Cardiac muscle cell (in vitro differentiated cells and primary cell): ENCODE data around the gene USP33. TPM values are rescaled to one million over a fixed set of nuclear protein-coding genes. Genes with fewer than 3 reads are reported as not detected.

Source experiments
- DNase-seq, 2 donors: peaks; one replicate each; pipeline versions ENCODE4 v3.0.0 to v3.0.0-alpha.2; 2010 to 2017; ENCODE audit warnings: low read depth in 1 of 2, low spot score in 1 of 2
- H3K27ac ChIP-seq: fragments of 200-600 bp; sonication (generic); 2 replicates; pipeline ENCODE4 v1.5.1; 2016
- H3K27me3 ChIP-seq: fragments of 200-600 bp; sonication (generic); 2 replicates; pipeline ENCODE4 v1.6.0; 2016; ENCODE audit warnings: control low read depth
- H3K36me3 ChIP-seq: fragments of 200-600 bp; sonication (generic); 2 replicates; pipeline ENCODE4 v1.5.1; 2016; ENCODE audit warnings: control low read depth
- H3K4me1 ChIP-seq: fragments of 200-600 bp; sonication (generic); 2 replicates; pipeline ENCODE4 v1.8.1; 2017; ENCODE audit warnings: low read depth, mild to moderate bottlenecking, mixed run types
- H3K4me3 ChIP-seq: fragments of 200-600 bp; sonication (generic); 2 replicates; pipeline ENCODE4 v1.5.1; 2016; ENCODE audit warnings: mild to moderate bottlenecking
- H3K9me3 ChIP-seq: fragments of 200-600 bp; sonication (generic); 2 replicates; pipeline ENCODE4 v1.5.1; 2017; ENCODE audit warnings: low read depth, mild to moderate bottlenecking, control low read depth
- polyA plus RNA-seq: library from polyadenylated mRNA; unstranded; fragments of >200 nt; fragmentation: Nextera tagmentation; extraction: Ambion mirVana; gene quantifications from 2 replicates; pipeline ENCODE4 v1.2.1, GENCODE V29; 2016
- total RNA-seq: library from RNA; depleted of rRNA; stranded (reverse); fragments of >200 nt; gene quantifications from 2 replicates; pipeline ENCODE4 v1.2.3, GENCODE V29; 2016
- TF ChIP-seq, protein P1 (sequence below): IDR thresholded peaks from 2 replicates; pipeline ENCODE4 v1.5.1; 2012; ENCODE audit warnings: low read depth, mild to moderate bottlenecking, low read length

USP33 gene
- total and polyA plus RNA-seq, 2 experiments from 2014 or later, result 43.8 to 48.4 TPM

DNA sequence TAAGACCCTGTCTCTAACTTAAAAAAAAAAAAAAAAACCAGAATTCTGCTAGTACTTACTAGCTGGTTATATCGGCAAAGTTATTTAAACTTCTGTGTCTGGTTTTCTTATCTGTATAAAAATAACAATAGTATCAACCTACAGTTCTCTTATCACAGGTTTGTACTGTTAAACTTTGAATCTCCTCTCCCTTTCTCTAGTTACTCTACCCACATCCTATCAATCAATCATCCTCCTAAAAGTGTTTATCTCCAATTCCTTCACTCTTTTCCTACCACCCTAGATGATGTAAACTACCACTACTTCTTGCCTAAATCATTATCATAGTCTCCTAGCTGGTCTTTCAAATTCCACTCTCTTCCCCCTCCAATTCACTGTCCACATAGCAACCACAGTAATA is 27.6 kb downstream of the USP33 start:
- Histone ChIP-seq H3K27me3 (no peaks in the 10 kb centered on the region), H3K4me3 (no peak overlapping the region), H3K36me3 (peaks cover 20% of the 10 kb centered on the region), H3K4me1 (no peaks in the 10 kb centered on the region), H3K27ac (peak overlapping the region; percentile 20), H3K9me3 (no peaks in the 10 kb centered on the region)
- no peak for DNase-seq
- TF ChIP-seq, protein P1, sequence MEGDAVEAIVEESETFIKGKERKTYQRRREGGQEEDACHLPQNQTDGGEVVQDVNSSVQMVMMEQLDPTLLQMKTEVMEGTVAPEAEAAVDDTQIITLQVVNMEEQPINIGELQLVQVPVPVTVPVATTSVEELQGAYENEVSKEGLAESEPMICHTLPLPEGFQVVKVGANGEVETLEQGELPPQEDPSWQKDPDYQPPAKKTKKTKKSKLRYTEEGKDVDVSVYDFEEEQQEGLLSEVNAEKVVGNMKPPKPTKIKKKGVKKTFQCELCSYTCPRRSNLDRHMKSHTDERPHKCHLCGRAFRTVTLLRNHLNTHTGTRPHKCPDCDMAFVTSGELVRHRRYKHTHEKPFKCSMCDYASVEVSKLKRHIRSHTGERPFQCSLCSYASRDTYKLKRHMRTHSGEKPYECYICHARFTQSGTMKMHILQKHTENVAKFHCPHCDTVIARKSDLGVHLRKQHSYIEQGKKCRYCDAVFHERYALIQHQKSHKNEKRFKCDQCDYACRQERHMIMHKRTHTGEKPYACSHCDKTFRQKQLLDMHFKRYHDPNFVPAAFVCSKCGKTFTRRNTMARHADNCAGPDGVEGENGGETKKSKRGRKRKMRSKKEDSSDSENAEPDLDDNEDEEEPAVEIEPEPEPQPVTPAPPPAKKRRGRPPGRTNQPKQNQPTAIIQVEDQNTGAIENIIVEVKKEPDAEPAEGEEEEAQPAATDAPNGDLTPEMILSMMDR, result no peak

DNA sequence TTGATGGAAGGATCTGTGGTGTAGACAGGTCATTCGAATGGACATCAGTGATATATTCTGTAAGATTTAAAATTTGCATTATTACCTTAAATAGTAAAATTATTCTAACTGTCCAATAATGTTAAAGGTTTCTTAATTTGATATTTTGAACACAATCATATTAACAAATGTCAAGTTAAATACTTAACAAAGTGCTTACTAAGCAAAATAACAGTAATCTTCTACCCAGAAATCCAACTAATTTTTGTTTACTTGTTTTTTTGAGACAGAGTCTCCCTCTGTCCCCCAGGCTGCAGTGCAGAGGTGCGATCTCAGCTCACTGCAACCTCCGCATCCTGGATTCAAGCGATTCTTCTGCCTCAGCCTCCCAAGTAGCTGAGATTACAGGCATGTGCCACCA is 33.9 kb downstream of the USP33 start:
- no peaks in the 10 kb centered on the region for H3K4me1 ChIP-seq
- H3K4me3 ChIP-seq, result no peak overlapping the region
- no peaks in the 10 kb centered on the region for H3K9me3 ChIP-seq
- TF ChIP-seq, protein P1, result no peak
- DNase-seq, result no peak
- H3K36me3 ChIP-seq, result peaks cover 65% of the 10 kb centered on the region
- H3K27ac ChIP-seq, result no peak overlapping the region
- no peaks in the 10 kb centered on the region for H3K27me3 ChIP-seq

DNA sequence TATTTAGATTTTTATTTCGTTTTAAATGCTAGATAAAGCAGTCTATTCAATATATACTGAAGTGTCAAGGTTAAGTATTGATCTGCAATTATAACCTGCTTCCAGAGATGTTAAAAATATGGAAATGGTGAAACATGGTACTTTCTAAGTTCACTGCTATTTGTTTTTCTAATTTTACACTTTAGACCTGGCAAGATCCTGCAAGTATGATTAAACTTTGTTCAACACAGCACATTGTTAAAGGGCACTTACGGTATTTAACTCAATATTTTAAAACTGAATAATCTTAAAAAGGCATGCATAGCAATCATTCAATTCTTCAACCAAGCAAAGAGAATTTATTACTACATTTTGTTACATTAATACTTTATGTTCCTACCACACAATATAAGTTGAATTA is 41.5 kb downstream of the USP33 start:
- Histone ChIP-seq H3K27ac (no peak overlapping the region), H3K9me3 (no peaks in the 10 kb centered on the region), H3K4me1 (no peaks in the 10 kb centered on the region), H3K36me3 (peaks cover 69% of the 10 kb centered on the region), H3K4me3 (no peak overlapping the region), H3K27me3 (no peaks in the 10 kb centered on the region)
- TF ChIP-seq, protein P1, result no peak
- DNase-seq, result no peak

- no peak overlapping the region for H3K27ac ChIP-seq
- no peak for DNase-seq
- no peaks in the 10 kb centered on the region for H3K4me1 ChIP-seq
- no peak overlapping the region for H3K4me3 ChIP-seq
- H3K27me3 ChIP-seq, result no peaks in the 10 kb centered on the region
- H3K9me3 ChIP-seq, result no peaks in the 10 kb centered on the region
- TF ChIP-seq, protein P1, result no peak
- H3K36me3 ChIP-seq, result peaks cover 61% of the 10 kb centered on the region
These were observed 43.6 kb downstream of the USP33 start for GRCh38 chr1:77716065-77716464.

- DNase-seq, result no peak
- Histone ChIP-seq H3K9me3 (no peaks in the 10 kb centered on the region), H3K36me3 (peaks cover 58% of the 10 kb centered on the region), H3K27me3 (no peaks in the 10 kb centered on the region), H3K4me3 (no peak overlapping the region), H3K4me1 (no peaks in the 10 kb centered on the region), H3K27ac (no peak overlapping the region)
- TF ChIP-seq, protein P1, result no peak
These were observed 49.9 kb downstream of the USP33 start for GRCh38 chr1:77709727-77710126.

DNA sequence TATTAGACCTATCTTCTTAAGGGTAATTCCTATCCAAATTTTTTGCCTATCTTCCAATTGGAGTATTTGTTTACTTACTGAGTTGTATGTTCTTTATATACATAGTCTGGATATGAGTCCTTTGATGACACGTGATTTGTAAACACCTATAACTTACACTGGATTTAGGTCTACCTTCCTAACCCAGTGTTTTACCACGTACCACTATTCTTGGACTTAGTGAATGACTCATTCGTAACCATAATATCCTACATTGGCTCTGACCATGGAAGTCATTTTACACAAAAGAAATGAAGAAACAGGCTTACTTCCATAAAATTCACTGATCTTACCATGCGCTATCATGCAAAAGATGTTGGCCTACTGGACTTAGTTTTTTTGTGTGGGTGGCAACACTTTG is 53.3 kb downstream of the USP33 start:
- H3K27ac ChIP-seq, result no peak overlapping the region
- H3K4me1 ChIP-seq, result no peaks in the 10 kb centered on the region
- TF ChIP-seq, protein P1, result no peak
- H3K4me3 ChIP-seq, result no peak overlapping the region
- H3K9me3 ChIP-seq, result no peaks in the 10 kb centered on the region
- peaks cover 36% of the 10 kb centered on the region for H3K36me3 ChIP-seq
- H3K27me3 ChIP-seq, result no peaks in the 10 kb centered on the region
- no peak for DNase-seq
